DMS114 treated with DMSO at 0.1 percent for 48 hours (cell line): ENCODE results near the gene EGFL6.
A peak's percentile ranks its signal among the peaks of the same experiment; 100 is the strongest.
"Not testable (repeated sequence)": the region's sequence is repeated elsewhere in the genome, so short reads cannot be mapped to it uniquely, and the experiment has no call there.

Source experiments
- DNase-seq: peaks from one replicate; lab custom pipeline; 2025; ENCODE audit not compliant: unreplicated experiment; lab: John Stamatoyannopoulos, UW

The EGFL6 gene

GRCh38 chrX:13652287-13652793 lies 82.9 kb downstream of the EGFL6 start:
- no peak for DNase-seq

- DNase-seq: peak; percentile 84
These were observed 83.7 kb downstream of the EGFL6 start, which contains the start of gene TCEANC for GRCh38 chrX:13652850-13653693. TSS of gene TCEANC (plus strand) at chrX:13653141. CDS start at chrX:13662509, 9,368 bp downstream.

- DNase-seq: no peak
These were observed 84.7 kb downstream of the EGFL6 start for GRCh38 chrX:13654116-13654515.

- no peak for DNase-seq
These were observed 86.3 kb downstream of the EGFL6 start for GRCh38 chrX:13655674-13656073.

- peak; percentile 16 for DNase-seq
These were observed 89.2 kb downstream of the EGFL6 start for GRCh38 chrX:13658602-13659001.

GRCh38 chrX:13659063-13659462 lies 89.7 kb downstream of the EGFL6 start:
- DNase-seq: no peak

- DNase-seq: no peak
These were observed 92.4 kb downstream of the EGFL6 start for GRCh38 chrX:13661735-13662288.

- DNase-seq: no peak
These were observed 93.0 kb downstream of the EGFL6 start for GRCh38 chrX:13662355-13662791.

GRCh38 chrX:13664020-13664419 lies 94.6 kb downstream of the EGFL6 start:
- no peak for DNase-seq

- DNase-seq: no peak
These were observed 97.4 kb downstream of the EGFL6 start for GRCh38 chrX:13666836-13667235.

- no peak for DNase-seq
These were observed 98.5 kb downstream of the EGFL6 start for GRCh38 chrX:13667919-13668318.

GRCh38 chrX:13669246-13669737 lies 99.9 kb downstream of the EGFL6 start:
- DNase-seq: no peak

GRCh38 chrX:13669755-13670154 lies 100.4 kb downstream of the EGFL6 start:
- DNase-seq: not testable (repeated sequence)

- no peak for DNase-seq
These were observed 100.8 kb downstream of the EGFL6 start for GRCh38 chrX:13670197-13670596.

GRCh38 chrX:13673016-13673415 lies 103.6 kb downstream of the EGFL6 start:
- DNase-seq: no peak

- DNase-seq: no peak
These were observed 107.5 kb downstream of the EGFL6 start for GRCh38 chrX:13676885-13677284.

- DNase-seq: not testable (repeated sequence)
These were observed 110.3 kb downstream of the EGFL6 start for GRCh38 chrX:13679700-13680099.

GRCh38 chrX:13681595-13681994 lies 112.2 kb downstream of the EGFL6 start:
- no peak for DNase-seq
